ENCODE results near the gene SCCPDH.

Gene SCCPDH

GRCh38 chr1:246695136-246695535 is 29.1 kb upstream of the SCCPDH start:
- DNase-seq (ENCODE audit: low spot score) = no peak
- TF ChIP-seq CTCF (IDR thresholded peaks at IDR 0.05; ENCODE audit: extremely low read depth, missing control alignments) = no peak

DNA sequence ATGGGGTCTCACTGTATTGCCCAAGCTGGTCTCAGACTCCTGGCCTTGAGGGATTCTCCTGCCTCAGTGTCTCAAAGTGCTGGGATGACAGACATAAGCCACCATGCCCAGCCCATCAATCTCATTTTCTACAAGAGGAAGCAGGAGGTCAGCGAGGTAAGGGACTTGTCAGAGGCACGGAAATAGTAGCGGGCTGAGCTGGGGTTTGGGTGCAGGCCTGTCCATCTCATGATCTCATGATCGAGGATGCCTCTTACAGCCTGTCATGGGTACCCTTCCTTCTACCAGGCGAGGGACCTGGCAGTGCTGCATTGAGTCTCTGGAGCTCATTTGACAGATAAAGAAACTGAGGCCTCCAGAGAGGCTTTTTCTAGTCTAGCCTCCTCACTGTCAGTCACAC is 28.5 kb upstream of the SCCPDH start:
- no peak for TF ChIP-seq CTCF (IDR thresholded peaks at IDR 0.05; ENCODE audit: extremely low read depth, missing control alignments)
- DNase-seq (ENCODE audit: low spot score) = no peak

DNA sequence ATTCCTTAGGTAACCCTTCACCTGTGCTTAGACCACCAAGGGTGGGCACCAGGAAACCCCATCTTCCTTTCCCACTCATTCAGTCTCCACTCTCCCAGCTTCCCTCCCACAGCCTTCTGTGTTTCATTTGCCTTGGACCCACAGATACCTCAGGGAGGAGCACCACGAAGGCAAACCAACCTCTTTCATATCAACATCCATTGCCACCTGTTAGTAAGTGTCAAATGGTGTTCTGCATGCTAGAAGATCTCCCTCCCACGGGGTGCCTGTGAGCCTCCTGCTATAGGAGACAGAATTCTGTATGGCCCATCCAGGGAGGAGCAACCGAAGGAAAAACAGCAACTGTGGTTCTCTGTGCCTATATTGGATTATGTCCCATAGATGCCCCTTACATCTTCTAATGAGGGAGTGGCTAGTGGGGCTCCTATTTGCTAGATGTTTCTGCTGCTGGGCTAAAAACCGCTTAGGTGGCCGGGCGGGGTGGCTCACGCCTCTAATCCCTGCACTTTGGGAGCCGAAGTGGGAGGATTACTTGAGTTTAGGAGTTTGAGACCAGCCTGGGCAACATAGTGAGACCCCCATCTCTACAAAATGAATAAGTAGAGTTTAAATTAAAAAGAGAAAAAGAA is 25.6 kb upstream of the SCCPDH start:
- TF ChIP-seq CTCF (IDR thresholded peaks at IDR 0.05; ENCODE audit: extremely low read depth, missing control alignments) = no peak
- DNase-seq (ENCODE audit: low spot score) = no peak

GRCh38 chr1:246699095-246699735 is 25.0 kb upstream of the SCCPDH start:
- DNase-seq (ENCODE audit: low spot score) = peak; percentile 89

DNA sequence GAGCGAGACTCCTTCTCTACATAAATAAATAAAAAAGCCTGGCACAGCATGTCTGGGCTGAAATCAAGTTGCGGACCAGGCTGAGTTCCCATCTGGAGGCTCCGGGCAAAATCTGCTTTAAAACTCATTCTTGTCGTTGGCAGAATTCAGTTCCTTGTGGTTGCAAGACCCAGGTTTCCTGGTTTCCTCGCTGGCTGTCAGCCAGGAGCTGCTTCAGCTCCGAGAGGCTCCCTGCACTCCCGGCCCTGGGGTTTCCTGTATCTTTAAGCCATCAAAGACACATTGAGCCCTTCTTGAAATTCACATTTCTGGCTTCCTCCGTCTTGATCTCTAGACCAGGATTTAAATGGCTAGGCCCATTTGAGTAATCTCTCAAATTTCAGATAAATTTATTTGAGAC is 20.6 kb upstream of the SCCPDH start:
- no peak for TF ChIP-seq CTCF (IDR thresholded peaks at IDR 0.05; ENCODE audit: extremely low read depth, missing control alignments)
- no peak for DNase-seq (ENCODE audit: low spot score)

More at GRCh38 chr1:246699095-246699735, 25.0 kb upstream of the SCCPDH start:
- TF ChIP-seq CTCF (IDR thresholded peaks at IDR 0.05; ENCODE audit: extremely low read depth, missing control alignments) = peak; percentile 48

DNA sequence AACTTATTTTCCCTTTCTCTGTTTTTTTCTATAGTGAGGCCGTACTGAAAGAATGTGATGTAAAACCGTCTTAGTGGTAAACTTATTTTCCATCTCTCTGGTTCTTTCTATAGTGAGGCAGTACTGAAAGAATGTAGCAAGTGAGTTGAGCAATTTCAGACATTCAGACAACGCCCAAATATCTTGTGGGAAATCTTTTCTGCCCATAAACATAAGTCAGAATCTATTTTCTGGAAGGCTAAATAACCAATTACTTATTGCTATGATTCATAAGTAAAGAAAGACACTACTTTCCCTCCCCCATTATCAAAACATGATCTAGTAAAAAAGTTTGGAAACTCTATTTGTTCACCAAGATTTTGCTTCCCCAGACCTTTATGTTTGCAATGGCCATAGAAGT is 18.8 kb upstream of the SCCPDH start:
- no peak for TF ChIP-seq CTCF (IDR thresholded peaks at IDR 0.05; ENCODE audit: extremely low read depth, missing control alignments)
- DNase-seq (ENCODE audit: low spot score) = no peak

GRCh38 chr1:246708166-246708565 is 16.0 kb upstream of the SCCPDH start:
- no peak for TF ChIP-seq CTCF (IDR thresholded peaks at IDR 0.05; ENCODE audit: extremely low read depth, missing control alignments)
- no peak for DNase-seq (ENCODE audit: low spot score)

All from GM20000 (cell line).